Measurements from ENCODE around the gene EML3.

Gene EML3

GRCh38 chr11:62615521-62615920 lies 2.9 kb upstream of the EML3 start:
- no peak for DNase-seq

GRCh38 chr11:62614275-62614674 lies 1.7 kb upstream of the EML3 start:
- DNase-seq: no peak

- DNase-seq: no peak
Observed at GRCh38 chr11:62613291-62613778, 760 bp upstream of the EML3 start.

- DNase-seq: no peak
Observed at GRCh38 chr11:62611705-62612365, 740 bp downstream of the EML3 start.

- DNase-seq: no peak
Observed at GRCh38 chr11:62610814-62611704, 1.5 kb downstream of the EML3 start.

- DNase-seq: no peak
Observed at GRCh38 chr11:62610403-62610802, 2.2 kb downstream of the EML3 start.

GRCh38 chr11:62608776-62609175 lies 3.8 kb downstream of the EML3 start:
- DNase-seq: no peak

- no peak for DNase-seq
Observed at GRCh38 chr11:62607714-62608113, 4.9 kb downstream of the EML3 start.

- no peak for DNase-seq
Observed at GRCh38 chr11:62605902-62606301, 6.7 kb downstream of the EML3 start.

GRCh38 chr11:62605467-62605866 lies 7.1 kb downstream of the EML3 start:
- DNase-seq: no peak

- DNase-seq: no peak
Observed at GRCh38 chr11:62604460-62605120, 8.0 kb downstream of the EML3 start.

- no peak for DNase-seq
Observed at GRCh38 chr11:62603776-62604299, 8.7 kb downstream of the EML3 start.

GRCh38 chr11:62603072-62603408 lies 9.5 kb downstream of the EML3 start:
- DNase-seq: no peak

GRCh38 chr11:62602141-62603071 lies 10.2 kb downstream of the EML3 start:
- no peak for DNase-seq

GRCh38 chr11:62601372-62602140 lies 11.0 kb downstream of the EML3 start, which contains the start of gene MTA2:
Gene MTA2, minus strand, starts transcription at chr11:62601865. Its CDS starts 415 bp downstream, at chr11:62601450.
- peak; percentile 88 for DNase-seq

GRCh38 chr11:62601122-62601371 lies 11.5 kb downstream of the EML3 start:
- no peak for DNase-seq

- no peak for DNase-seq
Observed at GRCh38 chr11:62600367-62601121, 12.0 kb downstream of the EML3 start.

- no peak for DNase-seq
Observed at GRCh38 chr11:62599901-62600300, 12.7 kb downstream of the EML3 start.

GRCh38 chr11:62599069-62599696 lies 13.4 kb downstream of the EML3 start:
- peak; percentile 97 for DNase-seq

- no peak for DNase-seq
Observed at GRCh38 chr11:62595124-62595523, 17.5 kb downstream of the EML3 start.

Measured in NCI-H1436 treated with DMSO at 0.1 percent for 48 hours (cell line).